K562 treated with DMSO at 1 percent for 12 hours (cell line): ENCODE results near the gene UBE2E1. TPM values are rescaled to one million over a fixed set of nuclear protein-coding genes. Genes with fewer than 3 reads are reported as not detected.

Experiments used
- total RNA-seq: library from RNA; unstranded; fragments of 300-600 nt; gene quantifications from 2 replicates; pipeline ENCODE4 v1.2.3, GENCODE V29; 2022; ENCODE audit not compliant: insufficient read depth

UBE2E1 gene
- total RNA-seq: 41.9 and 76.7 TPM in 2 replicates

DNA sequence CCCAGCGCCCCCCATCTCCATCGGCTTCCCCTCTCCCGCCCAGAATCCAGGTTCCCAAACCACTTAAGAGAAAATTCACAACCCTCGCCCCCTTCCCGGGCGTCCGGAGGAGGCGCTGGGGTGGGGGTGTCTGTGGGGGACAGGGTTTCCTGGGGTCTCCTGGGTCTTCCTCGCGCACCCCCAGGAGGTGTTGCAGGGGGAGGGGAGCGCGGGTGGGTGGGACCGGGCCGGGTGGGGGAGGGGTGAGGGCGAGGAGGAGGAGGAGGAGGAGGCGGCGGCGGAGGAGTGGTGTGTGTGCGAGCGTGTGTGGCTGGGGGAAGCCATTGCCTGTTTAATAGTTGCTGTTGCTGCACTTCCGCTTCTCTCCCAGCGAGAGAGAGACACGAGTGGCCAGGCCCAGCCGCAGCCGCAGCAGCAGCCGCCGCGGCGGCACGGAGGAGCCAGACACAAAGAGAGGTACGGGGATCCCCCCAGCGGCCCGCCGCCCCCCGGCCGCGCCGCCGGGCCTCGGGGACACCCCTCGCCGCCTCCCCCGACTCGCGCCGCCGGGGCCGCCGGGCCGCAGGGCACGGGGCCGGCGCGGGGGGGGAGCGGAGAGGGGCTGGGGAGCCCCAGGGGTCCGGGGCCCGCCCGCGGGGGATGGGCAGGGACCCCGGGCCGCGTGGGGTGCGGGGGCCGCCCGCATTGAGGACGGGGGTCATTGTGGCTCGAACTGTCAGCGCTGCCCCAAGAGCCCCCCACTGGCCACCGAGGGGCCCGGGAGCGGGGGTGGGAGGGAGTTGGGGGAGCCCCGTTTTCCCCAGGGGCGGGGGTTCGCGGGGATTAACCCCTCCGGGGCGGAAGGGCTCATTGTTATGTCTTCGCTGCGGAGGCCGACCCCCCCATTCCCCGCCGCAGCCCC is at the start of gene UBE2E1:
TSS of gene UBE2E1 (plus strand) at position 323 of the 901 bp plus-strand sequence. CDS start 1,315 bp downstream, outside the sequence.

DNA sequence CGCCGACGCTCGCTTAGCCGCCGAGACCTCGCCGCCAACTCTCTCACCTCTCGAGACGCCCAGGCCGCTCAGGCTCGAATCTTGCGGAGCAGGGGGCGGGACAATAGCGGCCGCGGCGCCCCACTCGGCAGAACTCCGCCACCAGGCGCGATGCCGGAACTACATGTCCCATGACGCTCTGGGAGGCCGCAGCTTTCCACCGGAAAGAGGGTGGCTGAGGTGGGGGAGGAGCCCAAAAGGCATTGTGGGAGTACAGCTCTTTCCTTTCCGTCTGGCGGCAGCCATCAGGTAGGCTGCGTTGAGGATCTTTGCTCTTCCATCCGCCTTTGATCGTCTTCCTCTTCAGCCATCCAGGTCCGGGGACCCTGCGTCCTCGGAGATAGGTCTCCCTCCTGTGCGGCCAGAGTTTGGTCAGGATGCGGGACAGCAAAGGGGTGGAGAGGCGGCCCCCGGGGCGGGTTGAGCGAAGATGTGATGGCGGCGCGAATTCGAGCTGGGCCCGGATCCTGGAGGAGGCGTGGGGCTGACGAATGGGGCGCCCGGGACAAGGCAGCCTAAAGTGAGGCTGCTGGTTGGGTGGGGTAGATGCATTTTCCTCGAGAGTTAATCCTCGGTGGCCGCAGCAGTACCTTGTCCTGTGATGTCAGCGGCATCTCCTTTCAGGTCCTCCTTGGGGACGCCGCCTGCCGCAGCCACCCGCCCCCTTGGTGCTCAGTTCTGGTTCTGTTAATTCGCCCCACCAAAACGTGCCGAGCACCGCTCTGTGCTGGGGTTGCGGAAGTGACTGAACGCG is 111.3 kb downstream of the UBE2E1 start, which contains the start of the genes NKIRAS1 and RPL15:
TSS of gene NKIRAS1 (minus strand) at position 105 of the 793 bp plus-strand sequence. CDS start 6,086 bp downstream, outside the sequence.
TSS of gene RPL15 (plus strand) at position 247 of the 793 bp plus-strand sequence. CDS start 728 bp downstream, outside the sequence.

Other genes starting within 250 kb of the UBE2E1 start
- gene NKIRAS1, start 111.0 kb downstream of the UBE2E1 start, total RNA-seq: 6.0 and 10.6 TPM in 2 replicates
- gene RPL15, start 111.2 kb downstream of the UBE2E1 start, total RNA-seq: 4,553 and 5,753 TPM in 2 replicates
- gene NR1D2, start 139.3 kb downstream of the UBE2E1 start, total RNA-seq: 1.0 and 5.5 TPM in 2 replicates